Cardiac muscle cell (in vitro differentiated cells and primary cell): Measurements from ENCODE around the gene OR8U1. TPM values are rescaled to one million over a fixed set of nuclear protein-coding genes. Genes with fewer than 3 reads are reported as not detected.

ENCODE experiments used
- DNase-seq, 2 donors: peaks; one replicate each; pipeline versions ENCODE4 v3.0.0 to v3.0.0-alpha.2; 2010 to 2017; ENCODE audit warnings: low read depth in 1 of 2, low spot score in 1 of 2
- H3K27ac ChIP-seq: fragments of 200-600 bp; sonication (generic); 2 replicates; pipeline ENCODE4 v1.5.1; 2016
- H3K27me3 ChIP-seq: fragments of 200-600 bp; sonication (generic); 2 replicates; pipeline ENCODE4 v1.6.0; 2016; ENCODE audit warnings: control low read depth
- H3K36me3 ChIP-seq: fragments of 200-600 bp; sonication (generic); 2 replicates; pipeline ENCODE4 v1.5.1; 2016; ENCODE audit warnings: control low read depth
- H3K4me1 ChIP-seq: fragments of 200-600 bp; sonication (generic); 2 replicates; pipeline ENCODE4 v1.8.1; 2017; ENCODE audit warnings: low read depth, mild to moderate bottlenecking, mixed run types
- H3K4me3 ChIP-seq: fragments of 200-600 bp; sonication (generic); 2 replicates; pipeline ENCODE4 v1.5.1; 2016; ENCODE audit warnings: mild to moderate bottlenecking
- H3K9me3 ChIP-seq: fragments of 200-600 bp; sonication (generic); 2 replicates; pipeline ENCODE4 v1.5.1; 2017; ENCODE audit warnings: low read depth, mild to moderate bottlenecking, control low read depth
- CTCF ChIP-seq: IDR thresholded peaks from 2 replicates; pipeline ENCODE4 v1.5.1; 2012; ENCODE audit warnings: low read depth, mild to moderate bottlenecking, low read length
- polyA plus RNA-seq: library from polyadenylated mRNA; unstranded; fragments of >200 nt; fragmentation: Nextera tagmentation; extraction: Ambion mirVana; gene quantifications from 2 replicates; pipeline ENCODE4 v1.2.1, GENCODE V29; 2016
- total RNA-seq: library from RNA; depleted of rRNA; stranded (reverse); fragments of >200 nt; gene quantifications from 2 replicates; pipeline ENCODE4 v1.2.3, GENCODE V29; 2016

OR8U1 gene
- total and polyA plus RNA-seq, 2 experiments from 2014 or later: not detected

GRCh38 chr11:56410801-56411200 lies 35.4 kb downstream of the OR8U1 start:
- no peaks in the 10 kb centered on the region for H3K27me3 ChIP-seq
- DNase-seq: no peak
- no peak overlapping the region for H3K4me3 ChIP-seq
- no peaks in the 10 kb centered on the region for H3K36me3 ChIP-seq
- TF ChIP-seq CTCF: no peak
- H3K27ac ChIP-seq: no peak overlapping the region
- no peaks in the 10 kb centered on the region for H3K4me1 ChIP-seq
- no peaks in the 10 kb centered on the region for H3K9me3 ChIP-seq

- H3K9me3 ChIP-seq: no peaks in the 10 kb centered on the region
- no peaks in the 10 kb centered on the region for H3K36me3 ChIP-seq
- DNase-seq: no peak
- H3K4me1 ChIP-seq: no peaks in the 10 kb centered on the region
- H3K27ac ChIP-seq: no peak within 1 kb of the TSS
- no peaks in the 10 kb centered on the region for H3K27me3 ChIP-seq
- TF ChIP-seq CTCF: no peak
- no peak within 1 kb of the TSS for H3K4me3 ChIP-seq
Observed at GRCh38 chr11:56412396-56412795, 37.0 kb downstream of the OR8U1 start, which contains the start of gene OR5AL1. Gene OR5AL1, plus strand, starts transcription at chr11:56412696.

Other genes starting within 250 kb of the OR8U1 start
- not detected in 2 replicates for gene OR8J3, start 235.4 kb upstream of the OR8U1 start, total RNA-seq
- not detected in 2 replicates for gene OR8J3, start 235.4 kb upstream of the OR8U1 start, polyA plus RNA-seq
- not detected in 2 replicates for gene OR8K5, start 215.3 kb upstream of the OR8U1 start, total RNA-seq
- gene OR8K5, start 215.3 kb upstream of the OR8U1 start, polyA plus RNA-seq: not detected in 2 replicates
- gene OR5J2, start 199.0 kb upstream of the OR8U1 start, total RNA-seq: not detected in 2 replicates
- gene OR5J2, start 199.0 kb upstream of the OR8U1 start, polyA plus RNA-seq: not detected in 2 replicates
- not detected in 2 replicates for gene OR5T2, start 141.4 kb upstream of the OR8U1 start, total RNA-seq
- not detected in 2 replicates for gene OR5T2, start 141.4 kb upstream of the OR8U1 start, polyA plus RNA-seq
- gene OR5T3, start 123.4 kb upstream of the OR8U1 start, total RNA-seq: not detected in 2 replicates
- not detected in 2 replicates for gene OR5T3, start 123.4 kb upstream of the OR8U1 start, polyA plus RNA-seq
- gene OR5T1, start 101.5 kb upstream of the OR8U1 start, total RNA-seq: not detected in 2 replicates
- not detected in 2 replicates for gene OR5T1, start 101.5 kb upstream of the OR8U1 start, polyA plus RNA-seq
- not detected in 2 replicates for gene OR8H1, start 83.4 kb upstream of the OR8U1 start, total RNA-seq
- gene OR8H1, start 83.4 kb upstream of the OR8U1 start, polyA plus RNA-seq: not detected in 2 replicates
- gene OR8K3, start 60.5 kb upstream of the OR8U1 start, total RNA-seq: not detected in 2 replicates
- gene OR8K3, start 60.5 kb upstream of the OR8U1 start, polyA plus RNA-seq: not detected in 2 replicates
- gene OR8K1, start 29.6 kb upstream of the OR8U1 start, total RNA-seq: not detected in 2 replicates
- not detected in 2 replicates for gene OR8K1, start 29.6 kb upstream of the OR8U1 start, polyA plus RNA-seq
- not detected in 2 replicates for gene OR8J1, start 21.3 kb upstream of the OR8U1 start, total RNA-seq
- gene OR8J1, start 21.3 kb upstream of the OR8U1 start, polyA plus RNA-seq: not detected in 2 replicates
- not detected in 2 replicates for gene OR5AL1, start 37.1 kb downstream of the OR8U1 start, total RNA-seq
- gene OR5AL1, start 37.1 kb downstream of the OR8U1 start, polyA plus RNA-seq: not detected in 2 replicates
- gene OR5M3, start 97.7 kb downstream of the OR8U1 start, total RNA-seq: not detected in 2 replicates
- gene OR5M3, start 97.7 kb downstream of the OR8U1 start, polyA plus RNA-seq: not detected in 2 replicates
- gene OR5M8, start 115.7 kb downstream of the OR8U1 start, total RNA-seq: not detected in 2 replicates
- not detected in 2 replicates for gene OR5M8, start 115.7 kb downstream of the OR8U1 start, polyA plus RNA-seq
- not detected in 2 replicates for gene OR5M11, start 167.6 kb downstream of the OR8U1 start, total RNA-seq
- not detected in 2 replicates for gene OR5M11, start 167.6 kb downstream of the OR8U1 start, polyA plus RNA-seq
- not detected in 2 replicates for gene OR5M10, start 202.1 kb downstream of the OR8U1 start, total RNA-seq
- gene OR5M10, start 202.1 kb downstream of the OR8U1 start, polyA plus RNA-seq: not detected in 2 replicates
- not detected in 2 replicates for gene OR5M1, start 239.2 kb downstream of the OR8U1 start, total RNA-seq
- not detected in 2 replicates for gene OR5M1, start 239.2 kb downstream of the OR8U1 start, polyA plus RNA-seq